H9 (cell line): ENCODE results near the gene OGFR. TPM values are rescaled to one million over a fixed set of nuclear protein-coding genes. Genes with fewer than 3 reads are reported as not detected.

Experiments used
- DNase-seq: peaks from one replicate; pipeline ENCODE4 v3.0.0-alpha.2; 2017
- H2AFZ ChIP-seq: one replicate; pipeline ENCODE4 v1.6.1; 2013; ENCODE audit warnings: mild to moderate bottlenecking, low read length, control low read depth, moderate library complexity
- H2AK5ac ChIP-seq: 2 replicates; pipeline ENCODE4 v1.6.1; 2013; ENCODE audit warnings: low read length, control low read depth, mixed read lengths; ENCODE audit not compliant: insufficient read length
- H2BK120ac ChIP-seq: one replicate; pipeline ENCODE4 v1.6.1; 2013; ENCODE audit warnings: low read depth, mild to moderate bottlenecking, low read length, control low read depth, inconsistent platforms; ENCODE audit not compliant: poor library complexity, severe bottlenecking
- H2BK12ac ChIP-seq: 2 replicates; pipeline ENCODE4 v1.6.1; 2013; ENCODE audit warnings: low read length, control low read depth, mixed read lengths, low read depth; ENCODE audit not compliant: insufficient read length
- H2BK15ac ChIP-seq: 2 replicates; pipeline ENCODE4 v1.6.1; 2013; ENCODE audit warnings: low read depth, low read length, control low read depth
- H2BK20ac ChIP-seq: one replicate; pipeline ENCODE4 v1.6.1; 2013; ENCODE audit warnings: low read depth, mild to moderate bottlenecking, low read length, control low read depth, inconsistent platforms; ENCODE audit not compliant: poor library complexity, severe bottlenecking
- H2BK5ac ChIP-seq: 2 replicates; pipeline ENCODE4 v1.6.1; 2013; ENCODE audit warnings: low read length, control low read depth, mixed read lengths; ENCODE audit not compliant: insufficient read length
- H3K14ac ChIP-seq: 2 replicates; pipeline ENCODE4 v1.6.1; 2013; ENCODE audit warnings: low read length, control low read depth; ENCODE audit not compliant: insufficient read depth
- H3K18ac ChIP-seq: 2 replicates; pipeline ENCODE4 v1.6.1; 2013; ENCODE audit warnings: low read depth, mild to moderate bottlenecking, mixed read lengths, low read length, control low read depth; ENCODE audit not compliant: insufficient read length
- H3K23ac ChIP-seq: 2 replicates; pipeline ENCODE4 v1.6.1; 2013; ENCODE audit warnings: low read length, control low read depth, mixed read lengths, low read depth; ENCODE audit not compliant: insufficient read length
- H3K23me2 ChIP-seq: 2 replicates; pipeline ENCODE4 v1.6.1; 2013; ENCODE audit warnings: low read depth, mild to moderate bottlenecking, mixed read lengths, low read length, control low read depth; ENCODE audit not compliant: insufficient read length, poor library complexity, severe bottlenecking
- H3K27ac ChIP-seq: 2 replicates; pipeline ENCODE4 v1.5.1; 2013; ENCODE audit warnings: low read length, control low read depth, mixed read lengths, low read depth; ENCODE audit not compliant: insufficient read length
- H3K27me3 ChIP-seq: 2 replicates; pipeline ENCODE4 v1.6.1; 2013; ENCODE audit warnings: low read length, control low read depth, inconsistent platforms; ENCODE audit not compliant: insufficient read depth
- H3K4ac ChIP-seq: 2 replicates; pipeline ENCODE4 v1.6.1; 2013; ENCODE audit warnings: low read depth, mild to moderate bottlenecking, control low read depth, inconsistent platforms, low read length, moderate library complexity
- H3K4me1 ChIP-seq: 2 replicates; pipeline ENCODE4 v1.6.1; 2013; ENCODE audit warnings: low read length, control low read depth, inconsistent platforms; ENCODE audit not compliant: insufficient read depth
- H3K4me2 ChIP-seq: 2 replicates; pipeline ENCODE4 v1.6.1; 2013; ENCODE audit warnings: low read length, control low read depth, mixed read lengths; ENCODE audit not compliant: insufficient read length, insufficient read depth
- H3K56ac ChIP-seq: 2 replicates; pipeline ENCODE4 v1.6.1; 2013; ENCODE audit warnings: low read depth, mild to moderate bottlenecking, mixed read lengths, low read length, control low read depth; ENCODE audit not compliant: insufficient read length
- H3K79me1 ChIP-seq: 2 replicates; pipeline ENCODE4 v1.6.1; 2013; ENCODE audit warnings: low read depth, mild to moderate bottlenecking, moderate library complexity, low read length, control low read depth, inconsistent platforms; ENCODE audit not compliant: insufficient read depth, poor library complexity, severe bottlenecking
- H3K79me2 ChIP-seq: 2 replicates; pipeline ENCODE4 v1.6.1; 2013; ENCODE audit warnings: low read length, control low read depth, inconsistent platforms; ENCODE audit not compliant: insufficient read depth
- H3K9ac ChIP-seq: 2 replicates; pipeline ENCODE4 v1.6.1; 2013; ENCODE audit warnings: low read length, control low read depth, mixed read lengths; ENCODE audit not compliant: insufficient read length; ENCODE audit errors: extremely low read depth
- H3K9me3 ChIP-seq: one replicate; pipeline ENCODE4 v1.6.1; 2013; ENCODE audit warnings: low read depth, low read length, inconsistent platforms; ENCODE audit not compliant: control insufficient read depth
- H3T11ph ChIP-seq: one replicate; pipeline ENCODE4 v1.6.1; 2013; ENCODE audit warnings: mild to moderate bottlenecking, low read length, control low read depth, inconsistent platforms
- H4K20me1 ChIP-seq: one replicate; pipeline ENCODE4 v1.6.1; 2013; ENCODE audit not compliant: control insufficient read depth, insufficient read length, insufficient read depth
- H4K5ac ChIP-seq: 2 replicates; pipeline ENCODE4 v1.6.1; 2013; ENCODE audit warnings: low read depth, mild to moderate bottlenecking, mixed read lengths, low read length, control low read depth; ENCODE audit not compliant: insufficient read length
- H4K8ac ChIP-seq: replicated peaks from 2 replicates; pipeline ENCODE4 v1.6.1; 2013; ENCODE audit warnings: low read length, control low read depth, mixed read lengths, low read depth; ENCODE audit not compliant: insufficient read length
- H4K91ac ChIP-seq: 2 replicates; pipeline ENCODE4 v1.6.1; 2013; ENCODE audit warnings: low read depth, mild to moderate bottlenecking, moderate library complexity, mixed read lengths, low read length, control low read depth; ENCODE audit not compliant: insufficient read length
- H3K27ac Mint-ChIP-seq, 3 experiments: 2 replicates in 2 of 3; 3 replicates in 1 of 3; pipeline ENCODE4 v1.8.0; 2020 to 2021; ENCODE audit warnings: mixed read lengths in 3 of 3, mild to moderate bottlenecking in 1 of 3, moderate library complexity in 1 of 3
- H3K27me3 Mint-ChIP-seq: 2 replicates; pipeline ENCODE4 v1.8.0; 2021; ENCODE audit warnings: low read depth, mild to moderate bottlenecking, moderate library complexity, mixed read lengths
- H3K36me3 Mint-ChIP-seq, 3 experiments: 2 replicates in 2 of 3; 3 replicates in 1 of 3; pipeline ENCODE4 v1.8.0; 2020 to 2021; ENCODE audit warnings: low read depth in 3 of 3, mixed read lengths in 3 of 3; ENCODE audit not compliant: insufficient read depth in 1 of 3
- H3K4me1 Mint-ChIP-seq, 2 experiments: 2 replicates each; pipeline ENCODE4 v1.8.0; 2020; ENCODE audit warnings: mixed read lengths in 2 of 2
- H3K4me3 Mint-ChIP-seq, 2 experiments: 2 replicates in 1 of 2; 3 replicates in 1 of 2; pipeline ENCODE4 v1.8.0; 2020 to 2021; ENCODE audit warnings: mild to moderate bottlenecking in 2 of 2, mixed read lengths in 2 of 2, moderate library complexity in 1 of 2
- H3K9me3 Mint-ChIP-seq, 2 experiments: 2 replicates in 1 of 2; 3 replicates in 1 of 2; pipeline ENCODE4 v1.8.0; 2020; ENCODE audit warnings: mild to moderate bottlenecking in 2 of 2, mixed read lengths in 2 of 2, moderate library complexity in 1 of 2
- CTCF ChIP-seq: fragments of 200-600 bp; sonication (generic); conservative IDR thresholded peaks from 3 replicates; pipeline ENCODE4 v1.8.0; 2021; ENCODE audit warnings: antibody characterized with exemption, mild to moderate bottlenecking
- WGBS: extraction: QIAGEN DNeasy Blood & Tissue Kit; methylation state at CpG from one replicate; pipeline ENCODE4 v1.1.7; 2013; ENCODE audit warnings: missing lambda C conversion rate, low lambda C conversion rate, mixed read lengths; ENCODE audit not compliant: insufficient read length; ENCODE audit errors: extremely low coverage; 5-methylcytosine and 5-hydroxymethylcytosine counted together
- total RNA-seq: library from RNA; stranded (reverse); gene quantifications from 2 replicates; pipeline ENCODE4 v1.2.1, GENCODE V29; 2021

OGFR gene
- total RNA-seq, 1 experiment from 2014 or later: 33.1 TPM

- H3K56ac ChIP-seq: no peak overlapping the region
- H3K4me1 Mint-ChIP-seq: peaks cover 10 to 14% of the 10 kb centered on the region in 2 experiments
- no peak overlapping the region for H3K14ac ChIP-seq
- DNase-seq: no peak
- H4K5ac ChIP-seq: no peak overlapping the region
- H3K4ac ChIP-seq: no peak overlapping the region
- H4K91ac ChIP-seq: no peak overlapping the region
- no peak overlapping the region for H2BK120ac ChIP-seq
- no peak overlapping the region for H2AFZ ChIP-seq
- H3K79me1 ChIP-seq: no peaks in the 10 kb centered on the region
- no CpG with 5 or more reads among the region's 24 CpGs for WGBS
- no peaks in the 10 kb centered on the region for H3K23me2 ChIP-seq
- no peak overlapping the region for H2AK5ac ChIP-seq
- no peak overlapping the region for H3K23ac ChIP-seq
- no peak for TF ChIP-seq CTCF
- H4K8ac ChIP-seq: no peak overlapping the region
- no peak overlapping the region for H2BK5ac ChIP-seq
- no peaks in the 10 kb centered on the region for H3K79me2 ChIP-seq
- no peaks in the 10 kb centered on the region for H3K27me3 Mint-ChIP-seq
- no peaks in the 10 kb centered on the region for H3K27me3 ChIP-seq
- no peak overlapping the region for H3K4me3 Mint-ChIP-seq
- H3K27ac ChIP-seq: no peak overlapping the region
- no peak overlapping the region for H2BK12ac ChIP-seq
- no peak overlapping the region for H3K18ac ChIP-seq
- H2BK15ac ChIP-seq: no peak overlapping the region
- H2BK20ac ChIP-seq: no peak overlapping the region
- H3K9me3 ChIP-seq: no peaks in the 10 kb centered on the region
- no peak overlapping the region for H3K9ac ChIP-seq
- no peak overlapping the region for H3K27ac Mint-ChIP-seq
- no peak overlapping the region for H3T11ph ChIP-seq
- no peaks in the 10 kb centered on the region for H4K20me1 ChIP-seq
- H3K9me3 Mint-ChIP-seq: no peaks in the 10 kb centered on the region
- H3K4me1 ChIP-seq: no peaks in the 10 kb centered on the region; the same call in 1 of the 2 replicates
- peaks cover 0 to 11% (median 0%) of the 10 kb centered on the region in 3 experiments; a peak in 3 of 7 replicates for H3K36me3 Mint-ChIP-seq
- no peak overlapping the region for H3K4me2 ChIP-seq
Measured at GRCh38 chr20:62826646-62827310, 22.1 kb downstream of the OGFR start.
